ENCODE data around the gene SRPRA.

The SRPRA gene

DNA sequence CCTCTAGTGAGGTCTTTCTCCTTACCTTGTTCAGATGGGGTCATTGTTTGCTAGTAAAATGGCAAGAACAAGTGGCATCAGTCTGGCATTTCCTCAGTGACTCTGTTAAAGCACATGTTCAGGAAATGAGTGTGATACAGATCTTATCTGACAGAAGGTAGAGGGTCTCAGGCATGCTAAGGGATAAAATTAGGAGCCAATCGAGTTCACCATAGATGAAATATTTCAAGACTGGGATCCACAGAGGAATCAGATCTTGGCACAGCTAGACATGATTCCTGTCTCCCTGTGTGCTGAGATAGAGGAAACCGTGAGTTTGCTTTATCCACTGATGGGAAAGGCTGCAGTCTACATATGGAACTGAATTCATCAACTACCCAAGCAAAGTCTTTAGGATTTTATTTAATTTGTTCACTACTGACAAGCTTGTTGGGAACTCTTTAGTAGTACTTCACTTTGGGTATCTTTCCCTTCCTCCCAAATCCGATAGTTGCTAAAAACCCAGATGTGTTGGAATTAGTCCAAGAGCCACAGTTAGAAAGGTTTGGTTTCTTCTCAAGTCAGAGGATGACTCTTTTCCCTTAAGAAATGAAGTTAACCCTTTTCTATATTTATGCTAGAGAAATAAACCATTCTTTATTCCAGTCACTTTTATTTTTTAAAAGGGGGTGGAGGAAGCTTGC is 38.7 kb downstream of the SRPRA start:
- DNase-seq: no peak

DNA sequence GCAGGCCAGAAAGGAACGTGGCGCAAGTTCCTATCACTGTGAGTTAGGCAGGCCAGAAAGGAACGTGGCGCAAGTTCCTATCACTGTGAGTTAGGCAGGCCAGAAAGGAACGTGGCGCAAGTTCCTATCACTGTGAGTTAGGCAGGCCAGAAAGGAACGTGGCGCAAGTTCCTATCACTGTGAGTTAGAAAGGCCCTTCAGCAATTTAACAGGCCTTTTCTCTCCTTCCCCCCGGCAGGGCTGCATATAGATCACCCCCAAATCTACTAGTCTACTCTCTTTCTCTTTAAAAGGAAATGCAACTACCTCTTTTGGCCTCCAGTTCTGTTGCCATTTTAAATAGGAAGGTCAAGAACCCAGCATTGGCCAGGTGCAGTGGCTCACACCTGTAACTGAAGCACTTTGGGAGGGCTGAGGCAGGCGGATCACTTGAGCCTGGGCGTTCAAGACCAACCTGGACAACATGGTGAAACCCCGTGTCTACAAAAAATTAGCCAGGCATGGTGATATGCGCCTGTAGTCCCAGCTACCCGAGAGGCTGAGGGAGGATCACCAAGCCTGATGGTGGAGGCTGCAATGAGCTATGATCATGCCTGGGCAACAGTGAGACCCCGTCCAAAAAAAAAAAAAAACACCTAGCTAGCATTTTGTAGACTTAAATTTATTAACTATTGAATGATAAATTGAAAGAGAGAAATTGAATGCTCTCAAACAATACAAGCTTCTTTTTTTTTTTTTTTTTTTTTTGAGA is 42.2 kb downstream of the SRPRA start:
- no peak for DNase-seq

DNA sequence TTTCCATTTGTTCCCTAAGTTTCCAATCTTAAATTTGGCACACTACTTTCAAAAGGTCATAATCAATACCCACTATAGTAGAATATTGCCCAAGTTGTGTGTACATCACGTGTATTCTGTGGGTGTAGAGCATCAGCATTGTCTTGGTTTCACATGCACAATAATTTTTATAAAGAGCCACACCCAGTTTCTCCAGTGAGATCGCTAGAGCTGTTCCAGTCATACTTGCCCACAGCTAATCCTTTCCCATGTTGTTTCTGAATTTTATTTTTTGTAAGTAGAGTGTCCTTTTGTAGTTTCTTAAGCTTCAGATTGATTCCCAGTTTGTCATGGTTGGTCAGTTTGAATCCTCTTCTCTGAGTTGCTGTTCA is 43.4 kb downstream of the SRPRA start:
- no peak for DNase-seq

DNA sequence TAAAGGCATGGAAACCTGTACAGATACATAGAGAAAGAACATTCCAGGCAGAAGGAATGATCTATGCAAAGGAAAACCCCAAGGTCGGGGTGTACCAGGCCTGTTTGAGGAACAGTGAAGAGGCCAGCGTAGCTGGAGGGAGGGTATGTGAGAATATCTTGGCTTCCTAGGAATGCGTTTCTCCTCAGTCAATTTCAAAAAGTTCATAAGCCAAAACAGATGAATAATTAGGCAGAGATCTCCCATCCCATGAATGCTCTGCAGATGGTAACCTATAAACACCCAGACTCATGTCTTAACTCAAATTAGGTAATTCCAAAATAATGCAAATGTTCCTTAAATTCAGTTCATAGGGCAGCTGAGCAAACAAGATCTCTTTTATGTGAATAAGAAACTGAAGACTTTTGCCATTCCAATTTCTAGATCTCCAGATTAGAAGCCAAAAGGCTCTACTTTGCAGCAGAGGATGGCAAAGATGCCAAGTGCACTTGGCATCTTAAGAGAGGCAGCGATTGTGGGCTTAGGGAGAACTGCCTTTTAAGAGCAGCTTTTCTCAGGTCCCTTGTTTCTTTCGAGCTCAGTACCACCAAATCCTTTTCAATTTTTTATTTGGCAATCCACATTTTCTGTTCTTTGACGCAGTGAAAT is 43.9 kb downstream of the SRPRA start:
- no peak for DNase-seq

DNA sequence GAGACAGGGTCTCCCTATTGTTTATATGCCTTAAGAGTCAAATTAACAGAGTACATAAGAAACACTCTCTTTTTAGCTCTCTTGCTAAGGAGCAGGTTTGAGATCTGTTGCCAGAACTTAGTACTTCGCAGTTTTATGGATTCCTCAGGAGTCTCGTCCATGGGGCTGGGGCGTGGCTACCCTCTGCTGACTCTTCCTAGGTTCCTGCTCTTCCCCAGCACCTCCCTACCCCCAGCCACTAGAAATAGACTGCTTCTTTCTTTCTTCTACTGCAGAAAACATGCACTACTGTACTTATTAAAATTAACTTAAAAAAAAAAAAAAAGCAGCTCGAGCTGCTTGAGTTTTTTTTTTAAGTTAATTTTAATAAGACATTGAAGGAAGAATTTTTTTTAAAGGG is 49.1 kb downstream of the SRPRA start:
- no peak for DNase-seq

DNA sequence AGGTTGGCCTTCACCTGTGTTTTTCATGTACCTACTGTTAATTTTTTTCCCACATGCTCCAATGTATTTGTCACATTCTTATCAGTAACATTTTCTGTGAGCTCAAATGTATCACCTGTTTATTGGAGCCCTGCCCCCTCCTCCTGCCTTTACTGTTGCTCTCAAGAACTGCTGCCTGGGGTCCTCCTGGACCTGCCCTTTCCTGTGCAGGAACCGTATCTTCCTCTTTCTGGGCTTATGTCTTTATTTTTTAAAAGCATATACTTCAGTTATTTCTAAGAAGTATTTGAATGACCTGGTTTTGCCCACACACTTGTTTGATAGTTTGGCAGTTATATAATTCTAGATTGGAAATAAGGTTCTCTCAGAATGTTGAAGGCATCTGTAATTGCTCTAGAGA is 51.2 kb downstream of the SRPRA start:
- DNase-seq: no peak

DNA sequence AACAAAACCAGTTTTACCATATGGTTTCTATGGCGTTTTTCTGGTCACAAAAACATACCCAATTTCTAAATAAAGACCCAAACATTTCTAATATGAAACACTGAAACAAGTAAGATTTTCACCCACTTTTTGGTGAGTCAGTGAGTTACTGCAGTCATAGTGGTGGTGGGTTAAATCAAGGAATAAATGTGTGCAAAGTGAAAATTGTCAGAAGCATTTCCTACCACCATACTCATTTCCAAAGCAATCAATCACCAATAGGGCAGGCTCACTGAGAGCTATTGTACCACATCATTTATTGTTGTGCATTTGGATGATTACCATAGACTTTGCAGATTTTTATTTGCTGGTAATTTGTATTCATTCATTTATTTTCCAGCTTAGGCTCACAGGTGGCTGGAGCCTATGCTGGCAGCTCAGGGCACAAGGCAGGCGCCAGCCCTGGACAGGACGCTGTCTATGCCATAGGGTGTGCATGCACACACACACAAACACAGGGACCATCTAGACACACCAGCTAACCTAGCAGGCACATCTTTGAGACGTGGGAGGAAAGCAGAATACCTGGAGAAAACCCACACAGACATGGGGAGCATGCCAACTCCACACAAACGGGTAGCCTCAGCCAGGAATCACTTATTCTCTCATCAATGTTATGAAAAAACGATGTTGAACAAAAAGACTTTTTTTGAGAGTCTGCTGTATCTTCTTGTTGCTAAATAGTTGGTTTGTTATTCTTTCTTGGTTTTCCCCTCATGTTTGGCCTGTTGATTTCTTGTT is 52.0 kb downstream of the SRPRA start:
- no peak for DNase-seq

DNA sequence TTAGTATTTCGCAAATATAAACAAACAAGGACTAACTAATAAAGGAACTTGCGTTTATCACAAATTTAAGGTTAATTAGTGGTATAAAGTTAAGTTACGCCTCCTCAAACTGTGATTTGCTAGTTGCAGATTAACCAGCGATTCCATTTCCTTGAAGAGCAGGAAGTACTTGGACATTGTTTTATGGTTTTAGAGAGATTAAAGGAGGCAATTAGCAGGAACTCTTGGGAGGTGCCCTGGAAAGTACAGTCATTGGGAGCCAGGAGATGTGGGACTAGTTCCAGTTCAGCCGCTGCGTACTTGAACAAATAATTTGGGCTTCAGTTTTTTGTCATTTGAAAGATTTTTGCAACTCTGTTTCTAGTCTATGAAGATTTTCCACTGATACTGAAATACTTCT is 53.9 kb downstream of the SRPRA start:
- no peak for DNase-seq

DNA sequence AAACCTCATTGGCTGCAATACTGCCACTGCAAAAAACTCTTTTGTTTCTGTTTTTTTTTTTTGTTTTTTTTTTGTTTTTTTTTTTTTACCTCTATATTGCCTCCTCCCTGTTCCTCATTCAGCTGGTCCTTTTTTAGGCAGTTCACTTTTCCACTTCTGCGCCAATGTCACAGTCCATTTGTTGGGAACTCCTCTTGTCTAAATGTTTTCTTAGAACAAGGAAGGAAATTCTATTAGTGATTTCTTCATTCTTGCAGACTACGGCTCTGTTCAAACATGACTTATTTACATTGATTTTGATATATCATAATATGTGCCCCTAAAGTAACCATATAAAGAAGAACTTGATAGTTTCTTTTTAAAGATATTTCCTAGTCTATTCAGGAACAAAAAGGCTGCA is 54.3 kb downstream of the SRPRA start:
- DNase-seq: no peak
